Mesendoderm (in vitro differentiated cells): Measurements from ENCODE around the gene JARID2.
"Not testable (repeated sequence)": the region's sequence is repeated elsewhere in the genome, so short reads cannot be mapped to it uniquely, and the experiment has no call there.

Source experiments
- DNase-seq: peaks from one replicate; pipeline ENCODE4 v3.0.0; 2013
- H2AK5ac ChIP-seq: 2 replicates; pipeline ENCODE4 v1.6.1; 2013; ENCODE audit warnings: low read length, inconsistent platforms
- H2BK120ac ChIP-seq: 2 replicates; pipeline ENCODE4 v1.6.1; 2013; ENCODE audit warnings: low read depth, mild to moderate bottlenecking, low read length, moderate library complexity, mixed read lengths
- H2BK15ac ChIP-seq: replicated peaks from 2 replicates; pipeline ENCODE4 v1.6.1; 2013; ENCODE audit warnings: low read depth, mild to moderate bottlenecking, moderate library complexity
- H2BK5ac ChIP-seq: 2 replicates; pipeline ENCODE4 v1.6.1; 2013; ENCODE audit warnings: low read length, inconsistent platforms
- H3K18ac ChIP-seq: 2 replicates; pipeline ENCODE4 v1.6.1; 2013; ENCODE audit warnings: mild to moderate bottlenecking, low read length, mixed read lengths
- H3K23ac ChIP-seq: one replicate; pipeline ENCODE4 v1.6.1; 2013; ENCODE audit warnings: low read length
- H3K27ac ChIP-seq: 2 replicates; pipeline ENCODE4 v1.5.1; 2013; ENCODE audit warnings: low read depth, mild to moderate bottlenecking, inconsistent platforms, low read length, moderate library complexity
- H3K27me3 ChIP-seq: 2 replicates; pipeline ENCODE4 v1.6.1; 2013; ENCODE audit warnings: low read length, control low read depth, mild to moderate bottlenecking, inconsistent platforms; ENCODE audit not compliant: insufficient read depth, poor library complexity
- H3K36me3 ChIP-seq: 2 replicates; pipeline ENCODE4 v1.6.1; 2013; ENCODE audit warnings: low read length, inconsistent platforms; ENCODE audit not compliant: control insufficient read depth, insufficient read depth
- H3K4ac ChIP-seq: one replicate; pipeline ENCODE4 v1.6.1; 2013; ENCODE audit warnings: low read depth, mild to moderate bottlenecking, low read length, moderate library complexity
- H3K4me1 ChIP-seq: 2 replicates; pipeline ENCODE4 v1.6.1; 2013; ENCODE audit warnings: low read depth, low read length, inconsistent platforms; ENCODE audit not compliant: control insufficient read depth
- H3K4me2 ChIP-seq: 2 replicates; pipeline ENCODE4 v1.6.1; 2013; ENCODE audit warnings: low read length
- H3K4me3 ChIP-seq: 2 replicates; pipeline ENCODE4 v1.5.1; 2013; ENCODE audit warnings: mild to moderate bottlenecking, low read length
- H3K56ac ChIP-seq: one replicate; pipeline ENCODE4 v1.6.1; 2013; ENCODE audit warnings: low read length
- H3K79me1 ChIP-seq: 2 replicates; pipeline ENCODE4 v1.6.1; 2013; ENCODE audit warnings: low read length, inconsistent platforms
- H3K79me2 ChIP-seq: 2 replicates; pipeline ENCODE4 v1.6.1; 2013; ENCODE audit warnings: mild to moderate bottlenecking, low read length; ENCODE audit not compliant: control insufficient read depth, insufficient read depth
- H3K9ac ChIP-seq: 2 replicates; pipeline ENCODE4 v1.6.1; 2013; ENCODE audit warnings: low read length, inconsistent platforms
- H4K5ac ChIP-seq: one replicate; pipeline ENCODE4 v1.6.1; 2013; ENCODE audit warnings: low read length
- H4K8ac ChIP-seq: one replicate; pipeline ENCODE4 v1.6.1; 2013; ENCODE audit warnings: low read depth, mild to moderate bottlenecking, control low read depth, low read length, moderate library complexity
- WGBS: extraction: QIAGEN DNeasy Blood & Tissue Kit; methylation state at CpG from one replicate; pipeline ENCODE4 v1.1.7; 2013; ENCODE audit warnings: low lambda C conversion rate, missing lambda C conversion rate; ENCODE audit not compliant: insufficient coverage; ENCODE audit errors: extremely low coverage; 5-methylcytosine and 5-hydroxymethylcytosine counted together

Gene JARID2

DNA sequence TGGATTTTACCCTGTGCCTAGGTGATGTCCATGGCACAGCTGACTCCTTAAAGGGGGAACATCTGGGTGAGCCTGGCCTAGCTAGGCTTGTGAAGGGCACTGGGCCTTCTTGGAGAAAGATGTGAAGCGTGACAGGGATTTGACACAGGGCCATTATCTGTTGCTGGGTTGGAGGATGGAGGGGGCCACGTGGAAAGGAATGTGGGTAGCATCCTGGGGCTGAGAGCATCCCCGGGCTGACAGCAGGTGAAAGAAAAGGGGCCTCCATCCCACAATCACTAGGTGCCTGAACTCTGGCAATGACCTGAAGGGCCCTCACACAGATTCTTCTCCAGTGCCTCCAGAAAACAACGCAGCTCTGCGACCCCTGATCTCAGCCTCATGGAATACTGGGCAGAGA is 292.2 kb downstream of the JARID2 start:
- Histone ChIP-seq H3K27ac (no peak overlapping the region), H2BK120ac (no peak overlapping the region), H3K27me3 (no peaks in the 10 kb centered on the region), H3K18ac (peak overlapping the region; percentile 44), H2AK5ac (no peak overlapping the region), H3K36me3 (no peaks in the 10 kb centered on the region), H2BK5ac (no peak overlapping the region), H3K4me3 (no peak overlapping the region), H3K4me1 (no peaks in the 10 kb centered on the region), H3K23ac (no peak overlapping the region), H3K4me2 (no peak overlapping the region), H4K5ac (no peak overlapping the region), H4K8ac (no peak overlapping the region), H3K56ac (no peak overlapping the region), H3K9ac (no peak overlapping the region), H3K79me2 (no peaks in the 10 kb centered on the region), H2BK15ac (no peak overlapping the region), H3K4ac (no peak overlapping the region), H3K79me1 (no peaks in the 10 kb centered on the region)
- no peak for DNase-seq
- no CpG with 5 or more reads among the region's 5 CpGs for WGBS

DNA sequence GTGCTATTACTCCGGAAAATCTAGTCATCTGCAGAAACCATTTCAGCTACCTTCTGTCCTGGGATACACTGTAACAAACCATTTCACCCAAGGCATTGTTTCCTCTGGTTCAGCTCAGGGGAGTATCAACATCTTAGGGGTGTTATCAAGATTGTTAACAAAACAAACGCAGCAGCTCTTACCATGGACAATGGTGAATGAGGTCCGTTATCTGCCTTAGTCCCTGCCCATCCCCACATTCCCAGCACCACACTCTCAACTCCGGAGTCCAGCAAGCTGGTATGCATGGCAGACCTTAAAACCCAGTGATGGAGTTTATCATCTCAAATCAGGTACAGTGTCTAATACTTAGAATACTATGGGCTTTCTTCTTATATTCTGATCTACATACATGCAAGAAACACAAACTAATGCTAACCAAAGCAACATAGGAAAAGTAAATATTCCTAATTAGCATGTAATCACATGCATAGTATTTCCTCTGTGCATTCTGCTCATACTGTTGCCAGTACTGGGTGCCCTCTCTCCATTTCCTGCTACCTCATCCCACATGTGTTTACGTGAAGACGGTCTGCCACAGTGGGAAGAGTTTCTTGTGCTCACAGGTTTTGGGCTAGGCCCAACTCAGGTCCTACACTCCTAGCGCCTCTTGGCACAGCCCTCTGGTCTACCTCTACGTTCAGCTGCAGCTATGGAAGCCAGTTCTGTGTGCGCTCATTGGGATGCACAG is 293.1 kb downstream of the JARID2 start:
- no peaks in the 10 kb centered on the region for H3K36me3 ChIP-seq
- DNase-seq: peak; percentile 80
- no peaks in the 10 kb centered on the region for H3K79me2 ChIP-seq
- H2BK5ac ChIP-seq: no peak overlapping the region
- no peak overlapping the region for H3K18ac ChIP-seq
- no peak overlapping the region for H2BK120ac ChIP-seq
- no peak overlapping the region for H3K27ac ChIP-seq
- no CpG with 5 or more reads among the region's 9 CpGs for whole genome bisulfite sequencing
- no peaks in the 10 kb centered on the region for H3K79me1 ChIP-seq
- no peak overlapping the region for H3K23ac ChIP-seq
- H3K56ac ChIP-seq: no peak overlapping the region
- no peak overlapping the region for H4K5ac ChIP-seq
- no peak overlapping the region for H4K8ac ChIP-seq
- H3K9ac ChIP-seq: no peak overlapping the region
- H3K4me3 ChIP-seq: no peak overlapping the region
- no peak overlapping the region for H3K4me2 ChIP-seq
- no peak overlapping the region for H2AK5ac ChIP-seq
- no peak overlapping the region for H3K4ac ChIP-seq
- H3K27me3 ChIP-seq: no peaks in the 10 kb centered on the region
- no peaks in the 10 kb centered on the region for H3K4me1 ChIP-seq
- H2BK15ac ChIP-seq: no peak overlapping the region

DNA sequence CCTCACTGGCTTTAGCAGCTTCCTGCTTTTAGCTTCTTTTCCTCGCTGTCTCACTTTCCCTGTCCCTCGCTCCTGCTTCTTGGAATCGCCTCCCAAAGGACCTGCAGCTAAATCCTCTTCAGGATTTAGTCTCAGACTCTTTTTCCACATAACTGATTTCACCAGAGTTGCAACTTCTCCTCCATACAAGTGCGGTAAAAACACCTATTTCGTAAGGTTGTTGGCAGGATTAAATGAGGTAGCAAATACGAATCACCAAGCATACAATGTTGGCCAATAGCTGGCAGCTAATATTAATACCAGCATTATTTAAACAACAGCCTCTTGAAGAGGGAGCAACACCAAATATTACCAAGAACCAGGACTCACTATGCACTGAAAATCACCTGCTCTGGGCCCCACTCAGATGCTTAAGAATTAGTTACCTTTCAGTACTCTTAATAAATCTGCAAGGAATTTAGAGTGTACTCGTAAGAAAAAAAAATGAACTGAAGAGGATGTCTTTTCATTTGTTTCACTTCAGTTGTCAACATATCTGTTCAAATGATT is 293.9 kb downstream of the JARID2 start:
- Histone ChIP-seq H3K18ac (no peak overlapping the region), H2BK120ac (no peak overlapping the region), H4K8ac (no peak overlapping the region), H2AK5ac (no peak overlapping the region), H2BK15ac (no peak overlapping the region), H3K4ac (no peak overlapping the region), H3K4me1 (no peaks in the 10 kb centered on the region), H4K5ac (no peak overlapping the region), H3K27me3 (no peaks in the 10 kb centered on the region), H3K27ac (no peak overlapping the region), H3K4me2 (no peak overlapping the region), H3K79me1 (no peaks in the 10 kb centered on the region), H2BK5ac (no peak overlapping the region), H3K9ac (no peak overlapping the region), H3K79me2 (no peaks in the 10 kb centered on the region), H3K4me3 (no peak overlapping the region), H3K56ac (no peak overlapping the region), H3K23ac (no peak overlapping the region), H3K36me3 (no peaks in the 10 kb centered on the region)
- WGBS: no CpG with 5 or more reads among the region's 7 CpGs
- DNase-seq: no peak

DNA sequence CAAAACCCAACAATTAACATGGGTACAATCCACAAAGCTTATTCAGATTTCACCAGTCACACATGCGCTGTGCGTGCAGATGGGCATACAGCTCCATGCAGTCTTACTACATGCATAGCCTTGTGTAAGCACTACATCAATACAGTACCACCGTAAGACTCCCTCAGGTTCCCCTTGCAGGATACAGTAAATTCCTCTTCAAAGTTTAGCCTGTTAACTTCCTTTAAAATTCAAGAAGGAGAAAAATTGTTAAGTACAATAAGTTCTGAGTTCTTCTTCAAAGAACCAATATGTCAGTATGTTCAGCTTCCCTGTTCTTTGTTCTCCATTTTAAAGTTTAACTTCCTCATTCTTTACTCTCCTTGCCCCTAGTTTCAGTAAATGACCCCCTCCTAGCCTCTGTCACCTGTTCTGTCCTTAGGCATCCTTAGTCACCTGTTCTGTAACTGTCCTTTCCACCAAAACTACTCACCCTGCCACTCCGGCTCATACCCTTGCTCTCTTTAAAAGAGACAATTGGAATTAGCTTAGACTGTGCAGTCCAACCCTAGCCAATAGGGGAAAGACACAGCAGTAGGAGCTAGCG is 297.6 kb downstream of the JARID2 start:
- H3K4me3 ChIP-seq: not testable (repeated sequence)

DNA sequence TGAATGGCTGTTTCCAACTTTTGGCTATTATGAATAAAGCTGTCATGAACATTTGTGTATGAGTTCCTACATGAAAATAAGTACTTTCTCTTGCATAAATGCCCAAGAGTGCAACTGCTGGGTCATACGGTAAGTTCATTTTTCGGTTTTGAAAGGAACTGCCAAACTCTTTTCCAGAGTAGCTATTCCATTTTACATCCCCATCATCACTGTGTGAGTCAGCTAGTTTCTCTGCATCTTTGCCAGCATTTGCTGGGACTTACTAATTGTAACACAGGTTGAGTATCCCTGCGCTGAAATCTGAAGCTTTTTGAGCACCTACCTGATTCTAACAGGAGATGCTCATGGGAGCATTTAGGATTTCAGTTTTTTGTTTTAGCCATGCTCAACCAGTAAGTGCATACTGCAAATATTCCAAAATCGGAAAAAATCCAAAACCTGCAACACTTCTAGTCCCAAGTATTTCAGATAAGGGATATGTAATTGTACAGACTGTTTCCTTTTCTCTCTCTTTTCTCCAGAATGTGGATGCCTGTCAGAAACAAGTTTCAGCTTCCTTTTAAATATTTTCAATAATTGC is 298.5 kb downstream of the JARID2 start:
- no peak for DNase-seq
- H3K18ac ChIP-seq: no peak overlapping the region
- H2BK120ac ChIP-seq: no peak overlapping the region
- H3K4me3 ChIP-seq: no peak overlapping the region
- H3K9ac ChIP-seq: no peak overlapping the region
- H3K4me2 ChIP-seq: no peak overlapping the region
- no peak overlapping the region for H4K8ac ChIP-seq
- no peak overlapping the region for H2AK5ac ChIP-seq
- no peak overlapping the region for H4K5ac ChIP-seq
- no CpG with 5 or more reads among the region's 4 CpGs for WGBS
- no peak overlapping the region for H3K56ac ChIP-seq
- no peaks in the 10 kb centered on the region for H3K36me3 ChIP-seq
- H3K23ac ChIP-seq: no peak overlapping the region
- H2BK5ac ChIP-seq: no peak overlapping the region
- no peak overlapping the region for H3K4ac ChIP-seq
- no peaks in the 10 kb centered on the region for H3K4me1 ChIP-seq
- no peaks in the 10 kb centered on the region for H3K79me2 ChIP-seq
- no peaks in the 10 kb centered on the region for H3K27me3 ChIP-seq
- no peak overlapping the region for H3K27ac ChIP-seq
- no peak overlapping the region for H2BK15ac ChIP-seq
- H3K79me1 ChIP-seq: no peaks in the 10 kb centered on the region

More for the DNA sequence above, 297.6 kb downstream of the JARID2 start:
- H2BK15ac ChIP-seq, H2BK120ac ChIP-seq, H3K18ac ChIP-seq, H3K79me1 ChIP-seq, H2BK5ac ChIP-seq, H3K36me3 ChIP-seq, H3K79me2 ChIP-seq, H3K23ac ChIP-seq, H3K4me1 ChIP-seq, H3K4me2 ChIP-seq, H3K4ac ChIP-seq, H4K5ac ChIP-seq, H3K27me3 ChIP-seq, H3K56ac ChIP-seq, DNase-seq, H2AK5ac ChIP-seq, H4K8ac ChIP-seq, H3K27ac ChIP-seq, H3K9ac ChIP-seq: not testable (repeated sequence)
- no CpG with 5 or more reads among the region's 5 CpGs for WGBS
